HCT116 (cell line): ENCODE data around the gene ZBTB49. TPM values are rescaled to one million over a fixed set of nuclear protein-coding genes. Genes with fewer than 3 reads are reported as not detected.

Experiments
- ATAC-seq: fragments of 200-7000 bp; cut with Tn5 transposase; 2 replicates; pipeline ENCODE4 v1.9.1; 2020; ENCODE audit warnings: mild to moderate bottlenecking, moderate library complexity
- BruUV-seq: library from RNA; stranded (reverse); fragments of 400-500 nt; replicated peaks from 2 replicates; lab custom pipeline; 2021; lab: Mats Ljungman, UMichigan
- CTCF ChIA-PET: fragments of 300-600 bp; sonication (Branson Sonifier 250); formaldehyde crosslinking; loops from one replicate; lab custom pipeline; 2021; ENCODE audit warnings: antibody characterized with exemption; lab: Charles Lee
- POLR2A ChIA-PET: fragments of 300-600, 350-600 bp; sonication (Branson Sonifier 250); formaldehyde crosslinking; loops from one replicate; lab custom pipeline; 2021; ENCODE audit warnings: antibody characterized with exemption; lab: Charles Lee
- RAD21 ChIA-PET, 2 experiments: fragments of 300-600 bp; sonication (Branson Sonifier 250); formaldehyde crosslinking; loops; one replicate each; lab custom pipeline; 2023; ENCODE audit warnings: low total read pairs in 2 of 2; ENCODE audit not compliant: uncharacterized antibody in 2 of 2, unreplicated experiment in 2 of 2, low non-redundant PET in 1 of 2; lab: Charles Lee
- DNase-seq: peaks from one replicate; pipeline ENCODE4 v3.0.0-alpha.2; 2010; ENCODE audit warnings: low read depth, low spot score
- H2AFZ ChIP-seq: fragments of 200-600 bp; shearing (Covaris generic), sonication (generic); 2 replicates; pipeline ENCODE4 v1.6.1; 2017; ENCODE audit warnings: low read depth, mixed run types, mixed read lengths, antibody characterized with exemption, low read length; ENCODE audit not compliant: poor library complexity, severe bottlenecking
- H3K27ac ChIP-seq: 2 replicates; pipeline ENCODE4 v1.5.1; 2012; ENCODE audit warnings: low read depth, low read length
- H3K27me3 ChIP-seq: fragments of 200-600 bp; sonication (generic); 2 replicates; pipeline ENCODE4 v1.6.1; 2016; ENCODE audit warnings: mixed run types, low read length, mixed read lengths; ENCODE audit not compliant: insufficient read depth
- H3K36me3 ChIP-seq, 2 experiments: fragments of 200-500 bp in 1 of 2; fragments of 200-600 bp in 1 of 2; sonication (Bioruptor generic) in 1 of 2; sonication (generic) in 1 of 2; 2 replicates each; pipeline versions ENCODE4 v1.5.1 to v1.6.1; 2014 to 2016; ENCODE audit warnings: low read length in 2 of 2, inconsistent platforms in 1 of 2, mixed read lengths in 1 of 2, mixed run types in 1 of 2; ENCODE audit not compliant: insufficient read depth in 2 of 2, control insufficient read depth in 1 of 2
- H3K4me1 ChIP-seq, 2 experiments: fragments of 200-600 bp in 1 of 2; sonication (generic) in 1 of 2; 2 replicates each; pipeline versions ENCODE4 v1.5.1 to v1.6.1; 2012 to 2017; ENCODE audit warnings: low read length in 2 of 2, inconsistent platforms in 1 of 2, mild to moderate bottlenecking in 1 of 2, mixed read lengths in 1 of 2, mixed run types in 1 of 2, moderate library complexity in 1 of 2; ENCODE audit not compliant: insufficient read depth in 2 of 2, control insufficient read depth in 1 of 2
- H3K4me2 ChIP-seq: fragments of 200-600 bp; sonication (generic); 2 replicates; pipeline ENCODE4 v1.6.1; 2017; ENCODE audit warnings: mixed run types, low read length, mixed read lengths
- H3K4me3 ChIP-seq, 2 experiments: fragments of 200-600 bp in 1 of 2; sonication (generic) in 1 of 2; replicated peaks in 1 of 2; 2 replicates each; pipeline ENCODE4 v1.5.1; 2011 to 2016; ENCODE audit warnings: low read length in 2 of 2, control low read depth in 1 of 2, low read depth in 1 of 2, mild to moderate bottlenecking in 1 of 2, mixed read lengths in 1 of 2, mixed run types in 1 of 2
- H3K79me2 ChIP-seq: fragments of 200-600 bp; sonication (generic); 2 replicates; pipeline ENCODE4 v1.6.1; 2017; ENCODE audit warnings: mild to moderate bottlenecking, mixed run types, low read length, moderate library complexity, mixed read lengths; ENCODE audit not compliant: insufficient read depth
- H3K9ac ChIP-seq: fragments of 200-600 bp; sonication (generic); 2 replicates; pipeline ENCODE4 v1.6.1; 2016; ENCODE audit warnings: low read length, mixed read lengths
- H3K9me2 ChIP-seq: fragments of 200-600 bp; sonication (generic), shearing (Covaris generic); 2 replicates; pipeline ENCODE4 v1.6.1; 2017; ENCODE audit warnings: mixed run types, mild to moderate bottlenecking, moderate library complexity; ENCODE audit not compliant: insufficient read depth
- H3K9me3 ChIP-seq, 2 experiments: fragments of 200-500 bp in 1 of 2; fragments of 200-600 bp in 1 of 2; sonication (Bioruptor generic) in 1 of 2; sonication (generic) in 1 of 2; 2 replicates each; pipeline ENCODE4 v1.6.1; 2014 to 2017; ENCODE audit warnings: low read length in 2 of 2, mixed read lengths in 2 of 2, inconsistent platforms in 1 of 2, low read depth in 1 of 2, mild to moderate bottlenecking in 1 of 2, mixed run types in 1 of 2, moderate library complexity in 1 of 2; ENCODE audit not compliant: control insufficient read depth in 1 of 2, insufficient read depth in 1 of 2
- H4K20me1 ChIP-seq: fragments of 200-600 bp; sonication (generic), shearing (Covaris generic); 2 replicates; pipeline ENCODE4 v1.6.1; 2017; ENCODE audit warnings: mixed run types, mild to moderate bottlenecking, moderate library complexity; ENCODE audit not compliant: insufficient read depth
- ATF3 ChIP-seq: IDR thresholded peaks from 2 replicates; pipeline ENCODE4 v1.6.1; 2012
- CBX3 ChIP-seq: IDR thresholded peaks from 2 replicates; pipeline ENCODE4 v1.6.1; 2012; ENCODE audit warnings: low read depth
- CEBPB ChIP-seq: IDR thresholded peaks from 2 replicates; pipeline ENCODE4 v1.6.1; 2012; ENCODE audit warnings: low read depth
- CTCF ChIP-seq, 3 experiments: fragments of 200-600 bp in 1 of 3; sonication (generic) in 1 of 3; IDR thresholded peaks in 2 of 3; conservative IDR thresholded peaks in 1 of 3; 2 replicates each; pipeline ENCODE4 v1.5.1; 2012 to 2017; ENCODE audit warnings: low read depth in 2 of 3, low read length in 2 of 3, antibody characterized with exemption in 1 of 3, borderline replicate concordance in 1 of 3, control low read depth in 1 of 3, mild to moderate bottlenecking in 1 of 3, mixed read lengths in 1 of 3, mixed run types in 1 of 3, moderate library complexity in 1 of 3; ENCODE audit not compliant: insufficient read depth in 1 of 3
- EGR1 ChIP-seq: IDR thresholded peaks from 2 replicates; pipeline ENCODE4 v1.6.1; 2012; ENCODE audit warnings: low read depth
- ELF1 ChIP-seq: IDR thresholded peaks from 2 replicates; pipeline ENCODE4 v1.6.1; 2012; ENCODE audit warnings: low read depth, borderline replicate concordance
- EZH2 ChIP-seq: fragments of 200-600 bp; sonication (generic); IDR thresholded peaks from 2 replicates; pipeline ENCODE4 v1.6.1; 2017; ENCODE audit warnings: antibody characterized with exemption, mixed run types
- FOSL1 ChIP-seq: IDR thresholded peaks from 2 replicates; pipeline ENCODE4 v1.6.1; 2012; ENCODE audit warnings: low read depth
- JUND ChIP-seq: IDR thresholded peaks from 2 replicates; pipeline ENCODE4 v1.6.1; 2012
- MAX ChIP-seq: IDR thresholded peaks from 2 replicates; pipeline ENCODE4 v1.6.1; 2012
- POLR2A ChIP-seq: IDR thresholded peaks from 2 replicates; pipeline ENCODE4 v1.7.0; 2011; ENCODE audit warnings: borderline replicate concordance; ENCODE audit not compliant: insufficient read depth, insufficient read length; ENCODE audit errors: extremely low read depth
- POLR2AphosphoS5 ChIP-seq: IDR thresholded peaks from 2 replicates; pipeline ENCODE4 v1.6.1; 2011; ENCODE audit warnings: mild to moderate bottlenecking, low read depth, low read length, moderate library complexity
- RAD21 ChIP-seq: IDR thresholded peaks from 2 replicates; pipeline ENCODE4 v1.6.1; 2012; ENCODE audit warnings: low read depth, mild to moderate bottlenecking
- SP1 ChIP-seq: IDR thresholded peaks from 2 replicates; pipeline ENCODE4 v1.6.1; 2012; ENCODE audit warnings: low read depth
- SRF ChIP-seq: IDR thresholded peaks from 2 replicates; pipeline ENCODE4 v1.6.1; 2012; ENCODE audit warnings: low read depth
- TCF7L2 ChIP-seq: IDR thresholded peaks from 2 replicates; pipeline ENCODE4 v1.7.0; 2011; ENCODE audit warnings: borderline replicate concordance, inconsistent platforms; ENCODE audit not compliant: insufficient read depth, insufficient read length; ENCODE audit errors: extremely low read depth
- YY1 ChIP-seq: IDR thresholded peaks from 2 replicates; pipeline ENCODE4 v1.6.1; 2011; ENCODE audit warnings: low read length, low read depth, moderate library complexity, mild to moderate bottlenecking; ENCODE audit not compliant: insufficient replicate concordance; ENCODE audit errors: extremely low read depth
- ZBTB33 ChIP-seq: IDR thresholded peaks from 2 replicates; pipeline ENCODE4 v1.6.1; 2011; ENCODE audit warnings: mild to moderate bottlenecking, low read length, moderate library complexity; ENCODE audit not compliant: insufficient replicate concordance; ENCODE audit errors: extremely low read depth
- ZFX ChIP-seq: fragments of 450-650 bp; IDR thresholded peaks from 2 replicates; pipeline ENCODE4 v1.6.1; 2017
- intact Hi-C: fragments of 100-400 bp; cut with micrococcal nuclease; formaldehyde crosslinking; loops from 2 replicates; pipeline ENCODE4 v1.10.0; 2022
- total RNA-seq: library from RNA; stranded (reverse); gene quantifications from one replicate; pipeline ENCODE4 v1.2.1, GENCODE V29; 2021; ENCODE audit not compliant: unreplicated experiment

The ZBTB49 gene
- total RNA-seq, 1 experiment from 2014 or later: 3.9 TPM

- Histone ChIP-seq H3K79me2 (no peaks in the 10 kb centered on the region), H3K4me3 (no peak overlapping the region), H3K4me2 (no peak overlapping the region), H3K27ac (no peak overlapping the region), H2AFZ (no peak overlapping the region), H3K9me3 (no peaks in the 10 kb centered on the region), H3K9ac (no peak overlapping the region), H3K9me2 (no peaks in the 10 kb centered on the region), H4K20me1 (no peaks in the 10 kb centered on the region), H3K4me1 (no peaks in the 10 kb centered on the region), H3K27me3 (no peaks in the 10 kb centered on the region), H3K36me3 (peaks cover 44 to 55% of the 10 kb centered on the region in 2 experiments)
- ChIA-PET RAD21 (no interaction called here), CTCF (no interaction called here), POLR2A (no interaction called here)
- ATAC-seq (no peak), DNase-seq (no peak)
- TF ChIP-seq SRF (no peak), CBX3 (no peak)
- intact Hi-C loops: no loop called here
- BruUV-seq: no TSS peak
Observed at GRCh38 chr4:4269856-4270255, 20.2 kb upstream of the ZBTB49 start.

GRCh38 chr4:4270529-4270928, 19.5 kb upstream of the ZBTB49 start:
- no peaks in the 10 kb centered on the region for H3K9me2 ChIP-seq
- no peaks in the 10 kb centered on the region for H3K4me1 ChIP-seq
- H4K20me1 ChIP-seq: no peaks in the 10 kb centered on the region
- DNase-seq (no peak), ATAC-seq (no peak)
- H3K9me3 ChIP-seq: no peaks in the 10 kb centered on the region
- ChIA-PET POLR2A (no interaction called here), RAD21 (no interaction called here), CTCF (no interaction called here)
- intact Hi-C loops: no loop called here
- no peak overlapping the region for H3K4me2 ChIP-seq
- H3K27me3 ChIP-seq: no peaks in the 10 kb centered on the region
- no TSS peak for BruUV-seq
- H3K4me3 ChIP-seq: no peak overlapping the region
- no peaks in the 10 kb centered on the region for H3K79me2 ChIP-seq
- no peak overlapping the region for H3K9ac ChIP-seq
- H3K36me3 ChIP-seq: peaks cover 51 to 56% of the 10 kb centered on the region in 2 experiments
- no peak overlapping the region for H2AFZ ChIP-seq
- TF ChIP-seq ZFX (no peak), FOSL1 (no peak), JUND (no peak), ATF3 (no peak), POLR2AphosphoS5 (no peak), ELF1 (no peak), SRF (no peak), CTCF (IDR thresholded peaks at IDR 0.05 in 2 of 3, conservative IDR thresholded peaks at IDR 0.05 in 1 of 3; ENCODE audit: borderline replicate concordance in 1 of 3, insufficient read depth in 1 of 3, low read depth in 2 of 3, low read length in 2 of 3) (no peak), ZBTB33 (no peak), TCF7L2 (no peak), RAD21 (no peak), SP1 (no peak), POLR2A (no peak), CEBPB (no peak), CBX3 (no peak), EGR1 (no peak), YY1 (no peak), MAX (no peak), EZH2 (no peak)
- no peak overlapping the region for H3K27ac ChIP-seq
